Stomach (tissue), 4 donors: ENCODE measurements around the gene CHST1.

Experiments used
- POLR2A ChIP-seq, 4 donors: fragments of 450-650 bp; IDR thresholded peaks; one replicate each; pipeline ENCODE4 v1.6.1; 2016; ENCODE audit warnings: antibody characterized with exemption in 4 of 4, control low read depth in 2 of 4, mild to moderate bottlenecking in 1 of 4, moderate library complexity in 1 of 4
- TF ChIP-seq, protein P1 (sequence below), 7 experiments: fragments of 450-650 bp in 4 of 7; fragments of 200-600 bp in 3 of 7; sonication (generic) in 3 of 7; IDR thresholded peaks; one replicate each; pipeline ENCODE4 v1.5.1; 2016 to 2019; ENCODE audit warnings: antibody characterized with exemption in 7 of 7, control low read depth in 2 of 7, mild to moderate bottlenecking in 1 of 7

DNA sequence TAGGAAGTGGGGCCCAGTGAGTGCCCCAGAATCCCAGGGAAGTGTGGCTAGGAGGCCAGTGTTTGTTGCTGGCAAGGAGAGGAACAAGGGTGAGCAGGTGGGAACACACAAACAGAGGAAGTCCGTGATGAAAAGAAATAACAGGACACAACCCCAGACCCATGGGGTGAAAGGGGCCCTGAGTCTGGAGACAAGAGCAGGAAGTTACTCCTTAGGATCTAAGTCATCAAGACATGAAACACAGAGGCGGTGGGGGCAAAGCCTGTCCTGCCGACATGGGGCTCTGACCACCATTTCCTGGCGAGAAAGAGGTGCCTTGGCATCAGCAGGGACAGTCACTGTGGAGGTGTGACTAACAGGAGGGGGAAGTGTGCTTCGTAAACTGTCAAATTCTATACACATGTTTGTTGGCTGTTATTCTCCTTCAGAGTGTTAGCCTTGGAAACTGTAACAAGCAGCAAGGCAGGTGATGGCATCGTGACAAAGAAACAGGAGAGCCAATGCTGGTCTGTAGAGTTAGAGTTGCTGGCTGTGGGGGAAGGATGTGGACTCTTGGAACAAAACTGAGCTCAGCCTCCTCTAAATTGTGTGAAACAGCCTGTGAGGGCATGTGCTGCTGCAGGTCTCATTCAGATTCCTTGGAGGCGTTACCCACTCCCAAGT lies 21.7 kb downstream of the CHST1 start:
- TF ChIP-seq, protein P1, sequence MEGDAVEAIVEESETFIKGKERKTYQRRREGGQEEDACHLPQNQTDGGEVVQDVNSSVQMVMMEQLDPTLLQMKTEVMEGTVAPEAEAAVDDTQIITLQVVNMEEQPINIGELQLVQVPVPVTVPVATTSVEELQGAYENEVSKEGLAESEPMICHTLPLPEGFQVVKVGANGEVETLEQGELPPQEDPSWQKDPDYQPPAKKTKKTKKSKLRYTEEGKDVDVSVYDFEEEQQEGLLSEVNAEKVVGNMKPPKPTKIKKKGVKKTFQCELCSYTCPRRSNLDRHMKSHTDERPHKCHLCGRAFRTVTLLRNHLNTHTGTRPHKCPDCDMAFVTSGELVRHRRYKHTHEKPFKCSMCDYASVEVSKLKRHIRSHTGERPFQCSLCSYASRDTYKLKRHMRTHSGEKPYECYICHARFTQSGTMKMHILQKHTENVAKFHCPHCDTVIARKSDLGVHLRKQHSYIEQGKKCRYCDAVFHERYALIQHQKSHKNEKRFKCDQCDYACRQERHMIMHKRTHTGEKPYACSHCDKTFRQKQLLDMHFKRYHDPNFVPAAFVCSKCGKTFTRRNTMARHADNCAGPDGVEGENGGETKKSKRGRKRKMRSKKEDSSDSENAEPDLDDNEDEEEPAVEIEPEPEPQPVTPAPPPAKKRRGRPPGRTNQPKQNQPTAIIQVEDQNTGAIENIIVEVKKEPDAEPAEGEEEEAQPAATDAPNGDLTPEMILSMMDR (IDR thresholded peaks at IDR 0.05): no peak
- TF ChIP-seq POLR2A (IDR thresholded peaks at IDR 0.05): no peak
